ENCODE measurements around the gene SLC7A7.

DNA sequence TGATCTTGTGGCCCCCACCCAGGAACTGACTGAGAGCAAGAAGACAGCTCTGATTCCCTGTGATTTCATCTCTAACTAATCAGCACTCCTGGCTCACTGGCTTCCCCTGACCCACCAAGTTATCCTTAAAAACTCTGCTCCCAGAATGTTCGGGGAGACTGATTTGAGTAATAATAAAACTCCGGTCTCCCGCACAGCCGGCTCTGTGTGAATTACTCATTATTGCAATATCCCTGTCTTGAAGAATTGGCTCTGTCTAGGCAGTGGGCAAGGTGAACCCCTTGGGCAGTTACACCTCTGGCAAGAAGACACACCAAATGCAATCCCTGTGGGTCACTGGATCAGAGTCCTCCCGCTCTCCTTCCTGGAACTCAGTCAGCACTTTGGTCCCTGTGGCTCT, 21.3 kb downstream of the SLC7A7 start:
- TF ChIP-seq, protein P1, sequence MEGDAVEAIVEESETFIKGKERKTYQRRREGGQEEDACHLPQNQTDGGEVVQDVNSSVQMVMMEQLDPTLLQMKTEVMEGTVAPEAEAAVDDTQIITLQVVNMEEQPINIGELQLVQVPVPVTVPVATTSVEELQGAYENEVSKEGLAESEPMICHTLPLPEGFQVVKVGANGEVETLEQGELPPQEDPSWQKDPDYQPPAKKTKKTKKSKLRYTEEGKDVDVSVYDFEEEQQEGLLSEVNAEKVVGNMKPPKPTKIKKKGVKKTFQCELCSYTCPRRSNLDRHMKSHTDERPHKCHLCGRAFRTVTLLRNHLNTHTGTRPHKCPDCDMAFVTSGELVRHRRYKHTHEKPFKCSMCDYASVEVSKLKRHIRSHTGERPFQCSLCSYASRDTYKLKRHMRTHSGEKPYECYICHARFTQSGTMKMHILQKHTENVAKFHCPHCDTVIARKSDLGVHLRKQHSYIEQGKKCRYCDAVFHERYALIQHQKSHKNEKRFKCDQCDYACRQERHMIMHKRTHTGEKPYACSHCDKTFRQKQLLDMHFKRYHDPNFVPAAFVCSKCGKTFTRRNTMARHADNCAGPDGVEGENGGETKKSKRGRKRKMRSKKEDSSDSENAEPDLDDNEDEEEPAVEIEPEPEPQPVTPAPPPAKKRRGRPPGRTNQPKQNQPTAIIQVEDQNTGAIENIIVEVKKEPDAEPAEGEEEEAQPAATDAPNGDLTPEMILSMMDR (IDR thresholded peaks at IDR 0.05) = no peak
- TF ChIP-seq POLR2A (IDR thresholded peaks at IDR 0.05; ENCODE audit: low read length) (no peak), KDM1A (IDR thresholded peaks at IDR 0.05; ENCODE audit: low read depth) (no peak), BHLHE40 (IDR thresholded peaks at IDR 0.05; ENCODE audit: low read depth, low read length) (no peak), MAX (IDR thresholded peaks at IDR 0.05) (no peak), ESRRA (IDR thresholded peaks at IDR 0.05; ENCODE audit: borderline replicate concordance, low read length) (no peak), NR3C1 (IDR thresholded peaks at IDR 0.05) (no peak)
